ENCODE data around the gene CCDC91.
"Not testable (repeated sequence)": the region's sequence is repeated elsewhere in the genome, so short reads cannot be mapped to it uniquely, and the experiment has no call there.

Gene CCDC91

GRCh38 chr12:28201136-28201535, 10.9 kb downstream of the CCDC91 start:
- H3K4me2 ChIP-seq (ENCODE audit: low read length); H3K18ac ChIP-seq (ENCODE audit: low read length); DNase-seq; H3K4ac ChIP-seq (ENCODE audit: low read depth, low read length); H3K4me1 ChIP-seq (ENCODE audit: control insufficient read depth in 1 of 2, insufficient read depth in 2 of 2, low read length in 2 of 2); H2AK5ac ChIP-seq (ENCODE audit: low read length); H3K79me1 ChIP-seq (ENCODE audit: low read length); H2BK120ac ChIP-seq (ENCODE audit: insufficient read depth, low read length, poor library complexity); H3K4me3 ChIP-seq (ENCODE audit: low read depth, low read length); H3K9me3 ChIP-seq (ENCODE audit: insufficient read depth, low read depth, low read length); H4K12ac ChIP-seq (ENCODE audit: low read depth, low read length); H3K23ac ChIP-seq (ENCODE audit: low read length); H2BK5ac ChIP-seq (ENCODE audit: low read depth, low read length, poor library complexity); H4K8ac ChIP-seq (ENCODE audit: low read depth, low read length); H2BK12ac ChIP-seq (ENCODE audit: low read length); H3K79me2 ChIP-seq (ENCODE audit: control insufficient read depth, insufficient read depth, low read length, poor library complexity); H3K9ac ChIP-seq (ENCODE audit: low read length); H3K14ac ChIP-seq (ENCODE audit: low read length); H3K27me3 ChIP-seq (ENCODE audit: insufficient read depth, low read length); H3K27ac ChIP-seq (ENCODE audit: low read depth, low read length); H2AFZ ChIP-seq (ENCODE audit: insufficient read depth, low read length, poor library complexity); H4K91ac ChIP-seq (ENCODE audit: low read depth, low read length); H3K36me3 ChIP-seq (ENCODE audit: control insufficient read depth in 1 of 2, insufficient read depth in 2 of 2, low read length in 2 of 2): not testable (repeated sequence)
- WGBS (ENCODE audit: extremely low coverage, insufficient coverage, insufficient read length): no CpG with 5 or more reads among the region's 30 CpGs

GRCh38 chr12:28202374-28203130, 12.3 kb downstream of the CCDC91 start:
- Histone ChIP-seq H4K91ac (ENCODE audit: low read depth, low read length) (no peak overlapping the region), H2BK5ac (ENCODE audit: low read depth, low read length, poor library complexity) (no peak overlapping the region), H2AK5ac (ENCODE audit: low read length) (no peak overlapping the region), H2BK120ac (ENCODE audit: insufficient read depth, low read length, poor library complexity) (no peak overlapping the region), H3K23ac (ENCODE audit: low read length) (no peak overlapping the region), H3K4ac (ENCODE audit: low read depth, low read length) (no peak overlapping the region), H3K18ac (ENCODE audit: low read length) (no peak overlapping the region), H3K4me3 (ENCODE audit: low read depth, low read length) (no peak overlapping the region), H2AFZ (ENCODE audit: insufficient read depth, low read length, poor library complexity) (no peak overlapping the region), H4K8ac (ENCODE audit: low read depth, low read length) (no peak overlapping the region), H4K12ac (ENCODE audit: low read depth, low read length) (no peak overlapping the region), H3K14ac (ENCODE audit: low read length) (no peak overlapping the region), H3K4me1 (ENCODE audit: control insufficient read depth in 1 of 2, insufficient read depth in 2 of 2, low read length in 2 of 2) (no peaks in the 10 kb centered on the region), H3K36me3 (ENCODE audit: control insufficient read depth in 1 of 2, insufficient read depth in 2 of 2, low read length in 2 of 2) (no peaks in the 10 kb centered on the region), H3K4me2 (ENCODE audit: low read length) (no peak overlapping the region), H3K9ac (ENCODE audit: low read length) (peak overlapping the region; percentile 61), H3K79me2 (ENCODE audit: control insufficient read depth, insufficient read depth, low read length, poor library complexity) (no peaks in the 10 kb centered on the region), H3K9me3 (ENCODE audit: insufficient read depth, low read depth, low read length) (no peaks in the 10 kb centered on the region), H3K27me3 (ENCODE audit: insufficient read depth, low read length) (no peaks in the 10 kb centered on the region), H3K27ac (ENCODE audit: low read depth, low read length) (peak overlapping the region; percentile 16), H3K79me1 (ENCODE audit: low read length) (no peaks in the 10 kb centered on the region), H2BK12ac (ENCODE audit: low read length) (no peak overlapping the region)
- no peak for DNase-seq
- no CpG with 5 or more reads among the region's 1 CpG for WGBS (ENCODE audit: extremely low coverage, insufficient coverage, insufficient read length)

- Histone ChIP-seq H2BK120ac (ENCODE audit: insufficient read depth, low read length, poor library complexity) (no peak overlapping the region), H3K79me1 (ENCODE audit: low read length) (no peaks in the 10 kb centered on the region), H3K23ac (ENCODE audit: low read length) (no peak overlapping the region), H3K27ac (ENCODE audit: low read depth, low read length) (no peak overlapping the region), H3K4ac (ENCODE audit: low read depth, low read length) (no peak overlapping the region), H2AK5ac (ENCODE audit: low read length) (no peak overlapping the region), H3K9me3 (ENCODE audit: insufficient read depth, low read depth, low read length) (no peaks in the 10 kb centered on the region), H3K27me3 (ENCODE audit: insufficient read depth, low read length) (no peaks in the 10 kb centered on the region), H4K12ac (ENCODE audit: low read depth, low read length) (no peak overlapping the region), H3K36me3 (ENCODE audit: control insufficient read depth in 1 of 2, insufficient read depth in 2 of 2, low read length in 2 of 2) (peaks cover 1 to 2% of the 10 kb centered on the region in 2 experiments), H4K91ac (ENCODE audit: low read depth, low read length) (no peak overlapping the region), H4K8ac (ENCODE audit: low read depth, low read length) (no peak overlapping the region), H3K9ac (ENCODE audit: low read length) (no peak overlapping the region), H2AFZ (ENCODE audit: insufficient read depth, low read length, poor library complexity) (no peak overlapping the region), H3K4me3 (ENCODE audit: low read depth, low read length) (no peak overlapping the region), H3K79me2 (ENCODE audit: control insufficient read depth, insufficient read depth, low read length, poor library complexity) (no peaks in the 10 kb centered on the region), H3K18ac (ENCODE audit: low read length) (no peak overlapping the region), H3K14ac (ENCODE audit: low read length) (no peak overlapping the region), H3K4me1 (ENCODE audit: control insufficient read depth in 1 of 2, insufficient read depth in 2 of 2, low read length in 2 of 2) (no peaks in the 10 kb centered on the region), H2BK5ac (ENCODE audit: low read depth, low read length, poor library complexity) (no peak overlapping the region), H2BK12ac (ENCODE audit: low read length) (no peak overlapping the region), H3K4me2 (ENCODE audit: low read length) (no peak overlapping the region)
- no peak for DNase-seq
- no CpG with 5 or more reads among the region's 1 CpG for WGBS (ENCODE audit: extremely low coverage, insufficient coverage, insufficient read length)
Measured at GRCh38 chr12:28209782-28210181, 19.5 kb downstream of the CCDC91 start.

GRCh38 chr12:28212182-28212581, 21.9 kb downstream of the CCDC91 start:
- H3K18ac ChIP-seq (ENCODE audit: low read length): no peak overlapping the region
- no peak overlapping the region for H2BK12ac ChIP-seq (ENCODE audit: low read length)
- H3K27me3 ChIP-seq (ENCODE audit: insufficient read depth, low read length): no peaks in the 10 kb centered on the region
- no peaks in the 10 kb centered on the region for H3K4me1 ChIP-seq (ENCODE audit: control insufficient read depth in 1 of 2, insufficient read depth in 2 of 2, low read length in 2 of 2)
- no peak overlapping the region for H4K8ac ChIP-seq (ENCODE audit: low read depth, low read length)
- H3K4me2 ChIP-seq (ENCODE audit: low read length): no peak overlapping the region
- no peak overlapping the region for H3K4ac ChIP-seq (ENCODE audit: low read depth, low read length)
- H2BK120ac ChIP-seq (ENCODE audit: insufficient read depth, low read length, poor library complexity): no peak overlapping the region
- no peak overlapping the region for H3K23ac ChIP-seq (ENCODE audit: low read length)
- H3K9ac ChIP-seq (ENCODE audit: low read length): no peak overlapping the region
- H2AK5ac ChIP-seq (ENCODE audit: low read length): no peak overlapping the region
- H2BK5ac ChIP-seq (ENCODE audit: low read depth, low read length, poor library complexity): no peak overlapping the region
- H3K9me3 ChIP-seq (ENCODE audit: insufficient read depth, low read depth, low read length): no peaks in the 10 kb centered on the region
- no peak overlapping the region for H2AFZ ChIP-seq (ENCODE audit: insufficient read depth, low read length, poor library complexity)
- no peaks in the 10 kb centered on the region for H3K79me2 ChIP-seq (ENCODE audit: control insufficient read depth, insufficient read depth, low read length, poor library complexity)
- H3K27ac ChIP-seq (ENCODE audit: low read depth, low read length): no peak overlapping the region
- no peak overlapping the region for H3K4me3 ChIP-seq (ENCODE audit: low read depth, low read length)
- no peaks in the 10 kb centered on the region for H3K79me1 ChIP-seq (ENCODE audit: low read length)
- no peak for DNase-seq
- H3K14ac ChIP-seq (ENCODE audit: low read length): no peak overlapping the region
- no peak overlapping the region for H4K12ac ChIP-seq (ENCODE audit: low read depth, low read length)
- WGBS (ENCODE audit: extremely low coverage, insufficient coverage, insufficient read length): no CpG with 5 or more reads among the region's 3 CpGs
- no peak overlapping the region for H4K91ac ChIP-seq (ENCODE audit: low read depth, low read length)
- H3K36me3 ChIP-seq (ENCODE audit: control insufficient read depth in 1 of 2, insufficient read depth in 2 of 2, low read length in 2 of 2): peaks cover 1 to 2% of the 10 kb centered on the region in 2 experiments

Data from trophoblast cell (in vitro differentiated cells and primary cell).